Endothelial cell of umbilical vein (primary cell): ENCODE results near the gene CALHM6. TPM values are rescaled to one million over a fixed set of nuclear protein-coding genes. Genes with fewer than 3 reads are reported as not detected.

Source experiments
- BruUV-seq: library from RNA; stranded (reverse); fragments of 400-500 nt; replicated peaks from 2 replicates; lab custom pipeline; 2021; lab: Mats Ljungman, UMichigan
- CTCF ChIA-PET: fragments of 300-600, 350-600 bp; sonication (Branson Sonifier 250); formaldehyde crosslinking; loops from one replicate; lab custom pipeline; 2021; ENCODE audit warnings: antibody characterized with exemption, inconsistent platforms; lab: Charles Lee
- POLR2A ChIA-PET: fragments of 300-600, 350-600 bp; sonication (Branson Sonifier 250); formaldehyde crosslinking; loops from one replicate; lab custom pipeline; 2021; ENCODE audit warnings: antibody characterized with exemption, inconsistent platforms; lab: Charles Lee
- DNase-seq: peaks from one replicate; pipeline ENCODE4 v3.0.0-alpha.2; 2011; ENCODE audit warnings: low read depth, low spot score
- FAIRE-seq: peaks from 2 replicates; lab custom pipeline; 2011; peaks lifted over from hg19 to GRCh38; lab: Jason Lieb, UNC
- H2AFZ ChIP-seq: 2 replicates; pipeline ENCODE4 v1.6.0; 2012; ENCODE audit warnings: low read depth, low read length, control low read depth, inconsistent platforms
- H3K27ac ChIP-seq: 2 replicates; pipeline ENCODE4 v1.5.1; 2011; ENCODE audit warnings: low read depth, mild to moderate bottlenecking, control low read depth, low read length, moderate library complexity; ENCODE audit not compliant: insufficient read depth
- H3K27me3 ChIP-seq, 2 experiments: 2 replicates each; pipeline versions ENCODE4 v1.6.0 to v1.6.1; 2011; ENCODE audit warnings: low read length in 2 of 2, mixed read lengths in 1 of 2; ENCODE audit not compliant: control insufficient read depth in 2 of 2, insufficient read depth in 2 of 2
- H3K36me3 ChIP-seq, 2 experiments: 2 replicates in 1 of 2; 3 replicates in 1 of 2; pipeline ENCODE4 v1.5.1; 2011; ENCODE audit warnings: low read length in 2 of 2, mild to moderate bottlenecking in 1 of 2, moderate library complexity in 1 of 2; ENCODE audit not compliant: control insufficient read depth in 2 of 2, insufficient read depth in 2 of 2; ENCODE audit errors: extremely low read depth in 1 of 2
- H3K4me1 ChIP-seq: 3 replicates; pipeline ENCODE4 v1.5.1; 2011; ENCODE audit warnings: mild to moderate bottlenecking, low read length; ENCODE audit not compliant: control insufficient read depth, insufficient read depth; ENCODE audit errors: extremely low read depth
- H3K4me2 ChIP-seq: 2 replicates; pipeline ENCODE4 v1.6.1; 2011; ENCODE audit warnings: low read length, control low read depth, mixed read lengths; ENCODE audit not compliant: insufficient read depth
- H3K4me3 ChIP-seq, 3 experiments: fragments of 200-600 bp in 1 of 3; sonication (generic), shearing (Covaris generic) in 1 of 3; replicated peaks in 1 of 3; 2 replicates each; pipeline ENCODE4 v1.5.1; 2011 to 2016; ENCODE audit warnings: control low read depth in 3 of 3, low read length in 3 of 3, mild to moderate bottlenecking in 2 of 3, inconsistent platforms in 1 of 3, low read depth in 1 of 3, moderate library complexity in 1 of 3; ENCODE audit not compliant: insufficient read depth in 1 of 3
- H3K79me2 ChIP-seq: 2 replicates; pipeline ENCODE4 v1.6.0; 2012; ENCODE audit warnings: low read length, inconsistent platforms; ENCODE audit not compliant: control insufficient read depth, insufficient read depth
- H3K9ac ChIP-seq: replicated peaks from 2 replicates; pipeline ENCODE3; 2011; ENCODE audit warnings: low read length, control low read depth; ENCODE audit not compliant: insufficient read depth; ENCODE audit errors: extremely low read depth
- H3K9me1 ChIP-seq: replicated peaks from 3 replicates; pipeline ENCODE4 v1.6.0; 2011; ENCODE audit warnings: mild to moderate bottlenecking, low read length; ENCODE audit not compliant: control insufficient read depth, insufficient read depth; ENCODE audit errors: extremely low read depth
- H3K9me3 ChIP-seq: replicated peaks from 2 replicates; pipeline ENCODE4 v1.5.1; 2012; ENCODE audit warnings: low read length, inconsistent platforms; ENCODE audit not compliant: control insufficient read depth, insufficient read depth
- H4K20me1 ChIP-seq: replicated peaks from 2 replicates; pipeline ENCODE3; 2011; ENCODE audit warnings: mild to moderate bottlenecking, low read length; ENCODE audit not compliant: control insufficient read depth, insufficient read depth; ENCODE audit errors: extremely low read depth
- EZH2 ChIP-seq: IDR thresholded peaks from 2 replicates; pipeline ENCODE4 v1.6.1; 2012; ENCODE audit warnings: borderline replicate concordance, low read depth, mild to moderate bottlenecking, moderate library complexity, low read length, inconsistent platforms; ENCODE audit not compliant: severe bottlenecking
- FOS ChIP-seq: IDR thresholded peaks from 2 replicates; pipeline ENCODE4 v1.6.1; 2011; ENCODE audit warnings: mild to moderate bottlenecking, low read length, moderate library complexity, borderline replicate concordance; ENCODE audit not compliant: insufficient read depth
- GATA2 ChIP-seq: IDR thresholded peaks from 2 replicates; pipeline ENCODE4 v1.7.0; 2011; ENCODE audit warnings: low read depth, mild to moderate bottlenecking, moderate library complexity, mixed read lengths, low read length; ENCODE audit not compliant: insufficient read length, insufficient read depth
- JUN ChIP-seq: IDR thresholded peaks from 2 replicates; pipeline ENCODE4 v1.6.1; 2011; ENCODE audit warnings: borderline replicate concordance, low read depth; ENCODE audit not compliant: insufficient read length, insufficient read depth
- POLR2A ChIP-seq: IDR thresholded peaks from 2 replicates; pipeline ENCODE4 v1.6.1; 2012; ENCODE audit warnings: low read depth, mild to moderate bottlenecking, control low read depth, low read length
- dilution Hi-C: fragments of 300-500 bp; cut with MboI; formaldehyde crosslinking; loops from one replicate; pipeline ENCODE4 v1.15.0; 2019; ENCODE audit warnings: low sequenced_read_pairs; ENCODE audit not compliant: extremely low pct_ligation_motif_present
- intact Hi-C: fragments of 100-400 bp; cut with micrococcal nuclease; formaldehyde crosslinking; loops from one replicate; pipeline ENCODE4 v1.10.0; 2022
- polyA plus RNA-seq, 4 experiments: library from polyadenylated mRNA; depleted of rRNA in 3 of 4; stranded (reverse) in 3 of 4; unstranded in 1 of 4; fragments of >200 nt; gene quantifications; 2 replicates each; pipeline versions ENCODE4 v1.2.1 to v1.2.3, GENCODE V29; 2011 to 2012; ENCODE audit warnings: missing spikeins in 1 of 4
- total RNA-seq: library from RNA; stranded (reverse); gene quantifications from 2 replicates; pipeline ENCODE4 v1.2.3, GENCODE V29; 2021
- TF ChIP-seq, protein P1 (sequence below): IDR thresholded peaks from 2 replicates; pipeline ENCODE4 v1.6.1; 2011; ENCODE audit not compliant: insufficient read depth, insufficient read length
- TF ChIP-seq, protein P2 (sequence below), 2 donors: IDR thresholded peaks; 1 replicate in 1 of 2; 2 replicates in 1 of 2; pipeline ENCODE4 v1.5.1; 2011; ENCODE audit warnings: low read length in 2 of 2, mild to moderate bottlenecking in 2 of 2, moderate library complexity in 2 of 2, control low read depth in 1 of 2, inconsistent platforms in 1 of 2, low read depth in 1 of 2; ENCODE audit not compliant: insufficient read depth in 1 of 2; ENCODE audit errors: extremely low read depth in 1 of 2

The CALHM6 gene
- total and polyA plus RNA-seq, 2 donors (not counting 3 experiments of a cell fraction or from before 2014, with no cell fraction given): 0.08 TPM; not detected in 1

DNA sequence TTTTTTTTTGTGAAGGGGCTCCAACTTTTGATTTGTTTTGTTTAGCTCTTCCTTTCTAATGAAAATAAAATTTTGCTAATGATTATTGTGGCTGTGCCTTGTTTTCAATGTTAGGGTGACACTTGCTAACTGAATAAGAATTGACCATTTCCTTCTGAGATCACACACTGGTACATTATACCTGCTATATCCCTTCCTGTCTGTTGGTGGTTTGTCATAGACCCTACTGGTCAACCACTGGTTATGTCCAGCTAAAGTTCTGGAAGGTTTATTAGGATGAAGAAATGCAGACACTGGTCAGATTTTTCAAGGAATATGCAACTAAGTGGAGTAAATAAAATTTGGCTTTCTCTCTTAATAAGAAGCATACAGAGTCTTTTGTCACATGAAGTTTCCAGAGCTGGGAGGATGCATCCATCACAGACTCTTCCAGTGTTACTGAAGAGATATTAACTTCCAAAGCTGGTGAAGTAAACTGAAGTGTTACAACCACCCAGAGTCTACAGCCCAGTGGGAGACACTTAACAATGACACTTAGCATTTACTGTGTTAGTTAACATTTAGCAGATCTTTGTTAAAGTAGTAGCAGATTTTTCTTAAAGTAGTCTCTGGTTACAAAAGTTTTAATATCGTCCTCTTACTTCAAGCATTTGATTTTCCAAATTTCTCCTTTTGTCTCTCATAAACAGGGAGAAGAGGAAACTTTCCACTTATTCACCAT, 30.6 kb downstream of the CALHM6 start:
- Histone ChIP-seq H3K9me3 (no peaks in the 10 kb centered on the region), H3K9me1 (no peaks in the 10 kb centered on the region), H3K9ac (peak overlapping the region; percentile 11), H3K4me3 (no peak overlapping the region), H3K27me3 (no peaks in the 10 kb centered on the region), H3K27ac (no peak overlapping the region), H3K4me2 (no peak overlapping the region), H3K36me3 (no peaks in the 10 kb centered on the region), H4K20me1 (no peaks in the 10 kb centered on the region), H2AFZ (no peak overlapping the region), H3K79me2 (no peaks in the 10 kb centered on the region), H3K4me1 (no peaks in the 10 kb centered on the region)
- DNase-seq: no peak
- ChIA-PET POLR2A (no interaction called here), CTCF (interaction anchor here (0.9 to 2.1 kb wide), 4 partner anchors 20 to 274 kb away, joined by 3 to 8 read pairs (median 3); partner anchors contain the start of gene CALHM5)
- intact Hi-C loops: no loop called here
- BruUV-seq: no TSS peak
- dilution Hi-C loops: no loop called here
- TF ChIP-seq JUN: no peak
- TF ChIP-seq, protein P1, sequence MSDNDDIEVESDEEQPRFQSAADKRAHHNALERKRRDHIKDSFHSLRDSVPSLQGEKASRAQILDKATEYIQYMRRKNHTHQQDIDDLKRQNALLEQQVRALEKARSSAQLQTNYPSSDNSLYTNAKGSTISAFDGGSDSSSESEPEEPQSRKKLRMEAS: no peak
- TF ChIP-seq POLR2A: no peak
- no peak for TF ChIP-seq EZH2
- TF ChIP-seq FOS: no peak
- no peak for FAIRE-seq

DNA sequence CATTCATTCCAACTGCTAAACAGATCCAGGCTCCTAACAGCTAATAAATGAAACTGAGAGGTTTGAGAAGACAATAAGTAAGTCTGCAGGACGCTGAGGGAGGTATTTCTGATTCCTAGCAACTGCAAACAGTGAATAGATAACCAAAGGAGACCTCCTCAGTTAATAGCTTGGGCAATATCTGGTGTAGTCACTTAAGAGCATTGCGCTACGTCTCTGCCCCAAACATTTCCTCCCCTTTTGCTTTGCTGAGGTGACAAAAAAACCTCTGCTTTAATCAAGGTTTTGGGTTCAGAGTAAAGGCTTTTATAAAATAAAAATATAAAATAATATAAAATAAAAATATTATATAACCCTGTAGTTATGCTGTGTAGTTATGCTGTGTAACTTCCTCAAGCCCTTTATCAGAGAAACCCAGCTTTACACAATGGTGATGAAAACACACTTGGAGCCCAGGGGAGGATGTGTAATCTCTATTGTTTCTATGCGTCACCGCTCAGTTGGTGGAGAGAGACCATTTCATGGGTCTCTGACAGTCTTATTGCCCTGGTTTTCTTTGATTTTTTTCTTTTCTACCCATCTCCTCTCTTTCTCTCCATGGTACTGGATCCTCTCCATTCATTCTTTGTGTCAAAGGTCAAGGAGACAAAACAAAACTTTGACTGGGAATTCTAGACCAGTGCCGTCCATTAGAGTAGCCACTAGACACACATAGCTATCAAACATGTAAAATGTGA, 31.3 kb downstream of the CALHM6 start:
- intact Hi-C loops: no loop called here
- dilution Hi-C loops: no loop called here
- Histone ChIP-seq H3K9me3 (no peaks in the 10 kb centered on the region), H3K27me3 (no peaks in the 10 kb centered on the region), H3K4me3 (no peak overlapping the region), H3K27ac (peak overlapping the region; percentile 40), H3K36me3 (no peaks in the 10 kb centered on the region), H3K9me1 (no peaks in the 10 kb centered on the region), H3K4me2 (peak overlapping the region; percentile 29), H3K9ac (peak overlapping the region; percentile 11), H2AFZ (no peak overlapping the region), H3K4me1 (no peaks in the 10 kb centered on the region), H3K79me2 (no peaks in the 10 kb centered on the region), H4K20me1 (no peaks in the 10 kb centered on the region)
- ChIA-PET CTCF (interaction anchor here (0.9 to 2.1 kb wide), 4 partner anchors 19 to 275 kb away, joined by 3 to 8 read pairs (median 3); partner anchors contain the start of gene CALHM5), POLR2A (no interaction called here)
- DNase-seq: peak; percentile 63
- TF ChIP-seq GATA2 (no peak), JUN (peak; percentile 16), FOS (peak; percentile 25)
- TF ChIP-seq, protein P2, sequence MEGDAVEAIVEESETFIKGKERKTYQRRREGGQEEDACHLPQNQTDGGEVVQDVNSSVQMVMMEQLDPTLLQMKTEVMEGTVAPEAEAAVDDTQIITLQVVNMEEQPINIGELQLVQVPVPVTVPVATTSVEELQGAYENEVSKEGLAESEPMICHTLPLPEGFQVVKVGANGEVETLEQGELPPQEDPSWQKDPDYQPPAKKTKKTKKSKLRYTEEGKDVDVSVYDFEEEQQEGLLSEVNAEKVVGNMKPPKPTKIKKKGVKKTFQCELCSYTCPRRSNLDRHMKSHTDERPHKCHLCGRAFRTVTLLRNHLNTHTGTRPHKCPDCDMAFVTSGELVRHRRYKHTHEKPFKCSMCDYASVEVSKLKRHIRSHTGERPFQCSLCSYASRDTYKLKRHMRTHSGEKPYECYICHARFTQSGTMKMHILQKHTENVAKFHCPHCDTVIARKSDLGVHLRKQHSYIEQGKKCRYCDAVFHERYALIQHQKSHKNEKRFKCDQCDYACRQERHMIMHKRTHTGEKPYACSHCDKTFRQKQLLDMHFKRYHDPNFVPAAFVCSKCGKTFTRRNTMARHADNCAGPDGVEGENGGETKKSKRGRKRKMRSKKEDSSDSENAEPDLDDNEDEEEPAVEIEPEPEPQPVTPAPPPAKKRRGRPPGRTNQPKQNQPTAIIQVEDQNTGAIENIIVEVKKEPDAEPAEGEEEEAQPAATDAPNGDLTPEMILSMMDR (IDR thresholded peaks at IDR 0.05; ENCODE audit: extremely low read depth in 1 of 2, insufficient read depth in 1 of 2, low read depth in 1 of 2, low read length in 2 of 2): no peak
- no peak for FAIRE-seq
- no TSS peak for BruUV-seq
